Brain microvascular endothelial cell (primary cell): ENCODE measurements around the gene RELB.
"Not testable (repeated sequence)": the region's sequence is repeated elsewhere in the genome, so short reads cannot be mapped to it uniquely, and the experiment has no call there.

Experiments
- DNase-seq: peaks from one replicate; pipeline ENCODE4 v3.0.0-alpha.2; 2020
- H3K27ac ChIP-seq: fragments of 250-450 bp; sonication (Bioruptor Pico); 2 replicates; pipeline ENCODE4 v1.5.1; 2020; ENCODE audit warnings: mild to moderate bottlenecking, moderate library complexity
- H3K27me3 ChIP-seq: fragments of 250-450 bp; sonication (Bioruptor Pico); replicated peaks from 2 replicates; pipeline ENCODE4 v1.5.1; 2020; ENCODE audit warnings: mild to moderate bottlenecking
- H3K36me3 ChIP-seq: fragments of 250-450 bp; sonication (Bioruptor Pico); replicated peaks from 2 replicates; pipeline ENCODE4 v1.5.1; 2020; ENCODE audit warnings: mild to moderate bottlenecking
- H3K4me3 ChIP-seq: 2 replicates; pipeline ENCODE4 v1.5.1; 2011; ENCODE audit warnings: low read depth, mild to moderate bottlenecking, control low read depth, low read length, moderate library complexity
- in situ Hi-C: cut with HindIII; loops from 2 replicates; pipeline ENCODE4 v1.10.0; 2017; ENCODE audit warnings: low sequenced_read_pairs, low pct_ligation_motif_present
- TF ChIP-seq, protein P1 (sequence below): IDR thresholded peaks from 2 replicates; pipeline ENCODE4 v1.5.1; 2011; ENCODE audit warnings: low read depth, mild to moderate bottlenecking, moderate library complexity, low read length, control low read depth, inconsistent platforms; ENCODE audit errors: missing control alignments

Gene RELB

DNA sequence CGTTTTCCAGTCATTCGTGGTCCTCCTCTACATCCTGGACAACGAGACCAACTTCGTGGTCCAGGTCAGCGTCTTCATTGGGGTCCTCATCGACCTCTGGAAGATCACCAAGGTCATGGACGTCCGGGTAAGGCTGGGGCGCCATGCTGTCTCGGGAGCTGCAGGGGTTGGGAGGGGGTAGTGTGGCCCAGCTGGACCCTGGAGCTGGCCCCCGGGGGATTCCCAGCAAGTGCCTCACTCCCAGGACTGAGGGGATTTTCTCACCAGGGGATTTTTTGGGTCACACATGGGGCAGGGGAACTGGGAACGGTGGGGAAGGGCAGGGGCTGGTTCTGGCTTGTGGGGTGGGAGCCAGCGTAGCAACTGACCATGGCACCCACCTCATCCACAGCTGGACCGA, 10.8 kb upstream of the RELB start:
- Histone ChIP-seq H3K4me3 (no peak overlapping the region), H3K36me3 (peaks cover 43% of the 10 kb centered on the region), H3K27me3 (no peaks in the 10 kb centered on the region), H3K27ac (no peak overlapping the region)
- DNase-seq: no peak
- in situ Hi-C loops: no loop called here
- TF ChIP-seq, protein P1, sequence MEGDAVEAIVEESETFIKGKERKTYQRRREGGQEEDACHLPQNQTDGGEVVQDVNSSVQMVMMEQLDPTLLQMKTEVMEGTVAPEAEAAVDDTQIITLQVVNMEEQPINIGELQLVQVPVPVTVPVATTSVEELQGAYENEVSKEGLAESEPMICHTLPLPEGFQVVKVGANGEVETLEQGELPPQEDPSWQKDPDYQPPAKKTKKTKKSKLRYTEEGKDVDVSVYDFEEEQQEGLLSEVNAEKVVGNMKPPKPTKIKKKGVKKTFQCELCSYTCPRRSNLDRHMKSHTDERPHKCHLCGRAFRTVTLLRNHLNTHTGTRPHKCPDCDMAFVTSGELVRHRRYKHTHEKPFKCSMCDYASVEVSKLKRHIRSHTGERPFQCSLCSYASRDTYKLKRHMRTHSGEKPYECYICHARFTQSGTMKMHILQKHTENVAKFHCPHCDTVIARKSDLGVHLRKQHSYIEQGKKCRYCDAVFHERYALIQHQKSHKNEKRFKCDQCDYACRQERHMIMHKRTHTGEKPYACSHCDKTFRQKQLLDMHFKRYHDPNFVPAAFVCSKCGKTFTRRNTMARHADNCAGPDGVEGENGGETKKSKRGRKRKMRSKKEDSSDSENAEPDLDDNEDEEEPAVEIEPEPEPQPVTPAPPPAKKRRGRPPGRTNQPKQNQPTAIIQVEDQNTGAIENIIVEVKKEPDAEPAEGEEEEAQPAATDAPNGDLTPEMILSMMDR: no peak

DNA sequence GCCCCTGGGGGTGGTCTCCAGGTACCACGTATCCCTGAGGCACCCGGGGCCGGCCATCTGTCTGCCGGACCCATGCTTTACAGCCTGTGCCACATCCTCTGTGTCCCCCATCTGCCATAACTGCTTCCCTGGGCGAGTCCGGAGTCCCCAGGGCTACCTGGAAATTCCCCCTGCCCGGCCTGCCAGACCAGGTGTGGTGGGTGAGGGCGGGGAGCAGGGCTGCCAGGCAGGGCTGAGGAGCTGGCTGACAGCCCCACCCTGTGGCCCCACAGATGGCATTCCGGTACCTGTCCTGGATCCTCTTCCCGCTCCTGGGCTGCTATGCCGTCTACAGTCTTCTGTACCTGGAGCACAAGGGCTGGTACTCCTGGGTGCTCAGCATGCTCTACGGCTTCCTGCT, 10.3 kb upstream of the RELB start:
- in situ Hi-C loops: no loop called here
- DNase-seq: no peak
- TF ChIP-seq, protein P1: no peak
- Histone ChIP-seq H3K27ac (no peak overlapping the region), H3K36me3 (peaks cover 38% of the 10 kb centered on the region), H3K4me3 (no peak overlapping the region), H3K27me3 (no peaks in the 10 kb centered on the region)

DNA sequence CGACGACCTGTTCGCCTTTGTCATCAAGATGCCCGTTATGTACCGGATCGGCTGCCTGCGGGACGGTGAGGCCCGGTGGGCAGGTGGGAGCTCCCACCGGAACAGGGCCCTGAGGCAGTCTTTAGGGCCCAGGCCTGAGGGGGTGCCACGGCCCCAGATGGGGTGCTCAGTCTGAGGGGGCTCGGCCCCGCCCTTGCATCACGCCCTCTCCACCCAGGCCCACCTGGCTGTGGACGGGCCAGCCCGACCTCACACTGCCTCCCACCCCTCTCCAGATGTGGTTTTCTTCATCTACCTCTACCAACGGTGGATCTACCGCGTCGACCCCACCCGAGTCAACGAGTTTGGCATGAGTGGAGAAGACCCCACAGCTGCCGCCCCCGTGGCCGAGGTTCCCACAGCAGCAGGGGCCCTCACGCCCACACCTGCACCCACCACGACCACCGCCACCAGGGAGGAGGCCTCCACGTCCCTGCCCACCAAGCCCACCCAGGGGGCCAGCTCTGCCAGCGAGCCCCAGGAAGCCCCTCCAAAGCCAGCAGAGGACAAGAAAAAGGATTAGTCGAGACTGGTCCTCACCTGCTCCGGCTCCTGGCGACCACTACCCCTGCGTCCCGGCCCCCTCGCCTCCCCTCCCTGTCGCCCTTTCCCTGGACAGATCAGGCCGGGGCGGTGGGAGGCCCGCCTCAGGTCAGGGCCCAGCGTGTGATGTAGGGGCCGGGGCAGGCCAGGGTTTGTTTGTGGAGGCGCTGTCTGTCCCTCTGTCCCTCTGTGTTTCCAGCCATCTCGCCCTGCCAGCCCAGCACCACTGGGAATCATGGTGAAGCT, 8.7 kb upstream of the RELB start:
- TF ChIP-seq, protein P1: no peak
- no peak for DNase-seq
- Histone ChIP-seq H3K27me3 (no peaks in the 10 kb centered on the region), H3K4me3 (no peak overlapping the region), H3K27ac (no peak overlapping the region), H3K36me3 (peaks cover 31% of the 10 kb centered on the region)
- in situ Hi-C loops: no loop called here

DNA sequence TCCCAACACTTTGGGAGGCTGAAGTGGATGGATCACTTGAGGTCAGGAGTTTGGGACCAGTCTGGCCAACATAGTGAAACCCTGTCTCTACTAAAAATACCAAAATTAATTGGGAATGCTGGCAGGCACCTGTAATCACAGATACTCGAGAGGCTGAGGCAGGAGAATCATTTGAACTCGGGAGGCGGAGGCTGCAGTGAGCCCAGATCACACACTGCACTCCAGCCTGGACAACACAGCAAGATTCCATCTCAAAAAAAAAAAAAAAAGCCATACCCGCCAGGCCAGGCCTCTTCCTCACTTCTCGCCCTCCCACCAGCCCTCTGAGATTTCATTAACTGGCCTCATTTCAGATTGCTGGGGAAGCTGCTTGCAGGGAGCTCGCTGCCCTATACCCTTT, 7.7 kb upstream of the RELB start:
- Histone ChIP-seq H3K27ac (no peak overlapping the region), H3K36me3 (peaks cover 27% of the 10 kb centered on the region), H3K27me3 (no peaks in the 10 kb centered on the region), H3K4me3 (no peak overlapping the region)
- in situ Hi-C loops: no loop called here
- TF ChIP-seq, protein P1: no peak
- no peak for DNase-seq

DNA sequence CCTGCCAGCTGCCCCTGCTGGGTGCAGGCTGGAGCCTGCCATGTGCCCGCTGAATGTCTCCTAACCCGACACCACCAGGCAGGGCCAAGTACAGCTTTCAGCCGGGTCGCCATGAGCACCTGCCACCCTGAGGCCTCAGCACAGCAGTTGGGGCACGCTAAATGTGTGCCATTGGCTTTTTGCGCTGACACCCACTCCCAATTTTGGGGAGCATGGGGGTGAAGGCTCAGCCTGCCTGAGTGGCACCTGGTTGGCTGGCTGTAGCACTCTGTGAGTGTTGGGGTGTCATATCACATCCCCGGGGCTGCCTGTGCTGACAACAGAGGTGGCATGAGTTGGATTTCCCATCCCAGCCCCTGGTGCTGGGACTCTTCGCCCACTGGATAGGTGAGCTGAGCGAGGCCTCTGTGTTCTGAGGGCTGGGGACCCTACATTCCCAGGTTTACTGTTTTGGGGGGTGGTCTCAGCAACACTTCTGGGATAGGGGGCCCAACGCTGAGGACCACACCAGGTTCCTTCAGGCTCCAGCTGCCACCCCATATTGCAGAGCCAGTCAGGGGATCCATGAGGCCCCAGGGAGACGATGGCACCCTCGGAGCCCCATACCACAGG, 7.2 kb upstream of the RELB start:
- Histone ChIP-seq H3K27ac (no peak overlapping the region), H3K27me3 (no peaks in the 10 kb centered on the region), H3K36me3 (peaks cover 22% of the 10 kb centered on the region), H3K4me3 (no peak overlapping the region)
- in situ Hi-C loops: no loop called here
- DNase-seq: no peak
- TF ChIP-seq, protein P1: no peak

DNA sequence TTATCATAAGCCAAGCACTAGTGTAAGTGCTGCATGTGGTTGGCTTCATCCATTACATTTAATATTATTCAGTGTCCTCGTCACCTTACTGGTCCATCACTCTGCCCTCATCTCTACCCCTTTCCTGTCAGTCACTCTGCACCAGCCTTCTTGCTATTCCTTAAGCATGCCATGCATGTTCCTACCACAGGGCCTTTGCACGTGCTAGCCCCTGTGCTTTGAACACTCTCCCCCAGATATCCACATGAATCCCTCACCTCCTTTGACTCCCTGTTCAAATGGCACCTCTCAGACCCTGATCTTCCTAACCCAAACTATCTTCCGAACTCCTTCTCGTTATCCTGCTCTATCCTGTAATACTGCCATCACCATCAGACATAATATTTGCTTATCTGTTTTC, 3.2 kb upstream of the RELB start:
- Histone ChIP-seq H3K27me3 (no peaks in the 10 kb centered on the region), H3K36me3 (no peaks in the 10 kb centered on the region), H3K4me3 (no peak overlapping the region), H3K27ac (no peak overlapping the region)
- no peak for DNase-seq
- in situ Hi-C loops: no loop called here
- TF ChIP-seq, protein P1: no peak

DNA sequence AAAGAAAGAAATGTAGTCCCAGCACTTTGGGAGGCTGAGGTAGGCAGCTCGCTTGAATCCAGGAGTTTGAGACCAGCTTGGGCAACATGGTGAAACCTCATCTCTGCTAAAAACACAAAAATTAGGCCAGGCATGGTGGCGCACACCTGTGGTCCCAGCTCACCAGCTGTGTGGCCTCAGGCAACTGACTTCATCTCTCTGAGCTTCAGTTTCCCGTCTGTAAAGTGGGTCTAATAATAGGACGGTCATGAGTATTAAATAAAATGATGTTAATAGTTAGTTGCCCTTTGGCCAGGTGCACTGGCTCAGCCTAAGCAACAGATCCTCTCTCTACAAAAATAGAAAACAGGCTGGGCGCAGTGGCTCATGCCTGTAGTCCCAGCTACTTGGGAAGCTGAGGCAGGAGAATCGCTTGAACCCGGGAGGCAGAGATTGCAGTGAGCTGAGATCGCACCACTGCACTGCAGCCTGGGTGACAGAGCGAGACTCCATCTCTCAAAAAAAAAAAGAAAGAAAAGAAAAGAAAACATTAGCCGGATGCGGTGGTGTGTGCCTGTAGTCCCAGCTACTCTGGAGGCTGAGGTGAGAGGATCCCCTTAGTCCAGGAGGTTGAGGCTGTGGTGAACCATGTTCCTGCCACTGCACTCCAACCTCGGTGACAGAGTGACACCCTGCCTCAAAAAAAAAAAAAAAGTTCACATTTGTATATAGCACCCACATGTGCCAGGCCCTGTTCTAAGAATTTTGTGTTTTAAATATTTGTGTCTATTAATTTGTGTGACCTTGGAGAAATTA, 1.9 kb upstream of the RELB start:
- DNase-seq, H3K27ac ChIP-seq, H3K4me3 ChIP-seq, H3K27me3 ChIP-seq, H3K36me3 ChIP-seq, in situ Hi-C loops: not testable (repeated sequence)

DNA sequence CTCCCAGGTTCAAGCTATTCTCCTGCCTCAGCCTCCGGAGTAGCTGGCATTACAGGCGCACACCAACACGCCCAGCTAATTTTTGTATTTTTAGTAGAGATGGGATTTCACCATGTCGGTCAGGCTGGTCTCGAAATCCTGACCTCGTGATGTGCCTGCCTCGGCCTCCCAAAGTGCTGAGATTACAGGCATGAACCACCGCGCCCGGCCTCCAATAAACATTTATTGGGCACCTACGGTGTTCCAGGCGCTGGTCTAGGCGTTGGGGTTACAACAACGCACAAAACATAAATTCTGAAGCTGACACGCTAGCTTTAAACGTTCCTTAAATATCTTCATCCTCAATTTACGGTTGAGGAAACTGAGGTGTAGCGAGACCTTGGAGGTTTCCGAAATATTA, 599 bp upstream of the RELB start:
- in situ Hi-C loops, DNase-seq, H3K27ac ChIP-seq, H3K36me3 ChIP-seq, H3K27me3 ChIP-seq: not testable (repeated sequence)
- H3K4me3 ChIP-seq: peak overlapping the region; percentile 46
